ENCODE data around the gene COL1A2. TPM values are rescaled to one million over a fixed set of nuclear protein-coding genes. Genes with fewer than 3 reads are reported as not detected.

Gene COL1A2
- total RNA-seq, 1 experiment from 2014 or later = 42.1 TPM

DNA sequence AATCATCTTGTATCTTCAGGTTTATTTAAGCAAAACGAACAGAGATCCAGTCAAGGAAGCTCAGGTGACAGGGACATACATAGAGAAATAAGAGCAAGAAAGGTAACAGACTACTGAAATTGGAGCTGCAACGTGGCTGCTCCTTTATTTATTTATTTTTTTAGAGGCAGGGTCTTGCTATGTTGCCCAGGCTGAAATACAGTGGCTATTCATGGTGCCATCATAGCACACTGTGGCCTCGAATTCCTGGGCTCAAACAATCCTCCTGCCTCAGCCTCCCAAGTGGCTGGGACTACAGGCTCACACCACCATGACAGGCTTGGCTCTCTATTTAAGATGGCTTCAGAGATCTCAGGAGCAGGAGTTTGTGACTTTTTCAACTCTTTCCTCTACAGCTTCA, 46.4 kb downstream of the COL1A2 start:
- Histone ChIP-seq H3K9ac (ENCODE audit: extremely low read depth, insufficient read length, low read length) (no peak overlapping the region), H3K79me1 (ENCODE audit: insufficient read depth, low read depth, low read length, poor library complexity, severe bottlenecking) (no peaks in the 10 kb centered on the region), H3K4me1 (ENCODE audit: insufficient read depth, low read length) (no peaks in the 10 kb centered on the region), H2BK12ac (ENCODE audit: insufficient read length, low read depth, low read length) (no peak overlapping the region), H3K56ac (ENCODE audit: insufficient read length, low read depth, low read length) (no peak overlapping the region), H3K27me3 (ENCODE audit: insufficient read depth, low read length) (no peaks in the 10 kb centered on the region), H2BK20ac (ENCODE audit: low read depth, low read length, poor library complexity, severe bottlenecking) (no peak overlapping the region), H4K91ac (ENCODE audit: insufficient read length, low read depth, low read length) (no peak overlapping the region), H3T11ph (ENCODE audit: low read length) (no peak overlapping the region), H2BK5ac (ENCODE audit: insufficient read length, low read length) (no peak overlapping the region), H2AFZ (ENCODE audit: low read length) (no peak overlapping the region), H3K79me2 (ENCODE audit: insufficient read depth, low read length) (no peaks in the 10 kb centered on the region), H3K27ac (ENCODE audit: insufficient read length, low read depth, low read length) (no peak overlapping the region), H3K18ac (ENCODE audit: insufficient read length, low read depth, low read length) (no peak overlapping the region), H4K20me1 (ENCODE audit: control insufficient read depth, insufficient read depth, insufficient read length) (no peaks in the 10 kb centered on the region), H2BK120ac (ENCODE audit: low read depth, low read length, poor library complexity, severe bottlenecking) (no peak overlapping the region), H3K23ac (ENCODE audit: insufficient read length, low read depth, low read length) (no peak overlapping the region), H3K9me3 (ENCODE audit: control insufficient read depth, low read depth, low read length) (no peaks in the 10 kb centered on the region), H4K5ac (ENCODE audit: insufficient read length, low read depth, low read length) (no peak overlapping the region), H3K14ac (ENCODE audit: insufficient read depth, low read length) (no peak overlapping the region), H3K23me2 (ENCODE audit: insufficient read length, low read depth, low read length, poor library complexity, severe bottlenecking) (no peaks in the 10 kb centered on the region), H3K4me2 (ENCODE audit: insufficient read depth, insufficient read length, low read length) (no peak overlapping the region), H4K8ac (replicated peaks; ENCODE audit: insufficient read length, low read depth, low read length) (no peak overlapping the region), H2AK5ac (ENCODE audit: insufficient read length, low read length) (no peak overlapping the region), H2BK15ac (ENCODE audit: low read depth, low read length) (no peak overlapping the region), H3K4ac (ENCODE audit: low read depth, low read length) (no peak overlapping the region)
- Mint-ChIP-seq H3K27me3 (ENCODE audit: low read depth) (no peaks in the 10 kb centered on the region), H3K36me3 (ENCODE audit: insufficient read depth in 1 of 3, low read depth in 3 of 3) (no peaks in the 10 kb centered on the region), H3K4me3 (no peak overlapping the region), H3K9me3 (no peaks in the 10 kb centered on the region), H3K27ac (no peak overlapping the region; a peak in 1 of 7 replicates), H3K4me1 (peaks cover 10 to 18% of the 10 kb centered on the region in 2 experiments)
- no CpG with 5 or more reads among the region's 3 CpGs for WGBS (ENCODE audit: extremely low coverage, insufficient read length, low lambda C conversion rate)
- TF ChIP-seq, protein P1, sequence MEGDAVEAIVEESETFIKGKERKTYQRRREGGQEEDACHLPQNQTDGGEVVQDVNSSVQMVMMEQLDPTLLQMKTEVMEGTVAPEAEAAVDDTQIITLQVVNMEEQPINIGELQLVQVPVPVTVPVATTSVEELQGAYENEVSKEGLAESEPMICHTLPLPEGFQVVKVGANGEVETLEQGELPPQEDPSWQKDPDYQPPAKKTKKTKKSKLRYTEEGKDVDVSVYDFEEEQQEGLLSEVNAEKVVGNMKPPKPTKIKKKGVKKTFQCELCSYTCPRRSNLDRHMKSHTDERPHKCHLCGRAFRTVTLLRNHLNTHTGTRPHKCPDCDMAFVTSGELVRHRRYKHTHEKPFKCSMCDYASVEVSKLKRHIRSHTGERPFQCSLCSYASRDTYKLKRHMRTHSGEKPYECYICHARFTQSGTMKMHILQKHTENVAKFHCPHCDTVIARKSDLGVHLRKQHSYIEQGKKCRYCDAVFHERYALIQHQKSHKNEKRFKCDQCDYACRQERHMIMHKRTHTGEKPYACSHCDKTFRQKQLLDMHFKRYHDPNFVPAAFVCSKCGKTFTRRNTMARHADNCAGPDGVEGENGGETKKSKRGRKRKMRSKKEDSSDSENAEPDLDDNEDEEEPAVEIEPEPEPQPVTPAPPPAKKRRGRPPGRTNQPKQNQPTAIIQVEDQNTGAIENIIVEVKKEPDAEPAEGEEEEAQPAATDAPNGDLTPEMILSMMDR (conservative IDR thresholded peaks at IDR 0.05) = no peak
- DNase-seq = no peak

Data from H9 (cell line).